Hair follicular keratinocyte (primary cell): ENCODE data around the gene SH3GLB2. TPM values are rescaled to one million over a fixed set of nuclear protein-coding genes. Genes with fewer than 3 reads are reported as not detected.

Source experiments
- total RNA-seq: library from RNA; depleted of rRNA; stranded (reverse); fragments of >200 nt; gene quantifications from 2 replicates; pipeline ENCODE4 v1.2.3, GENCODE V29; 2015

Gene SH3GLB2
- 37.9 and 46.2 TPM in 2 replicates for total RNA-seq

DNA sequence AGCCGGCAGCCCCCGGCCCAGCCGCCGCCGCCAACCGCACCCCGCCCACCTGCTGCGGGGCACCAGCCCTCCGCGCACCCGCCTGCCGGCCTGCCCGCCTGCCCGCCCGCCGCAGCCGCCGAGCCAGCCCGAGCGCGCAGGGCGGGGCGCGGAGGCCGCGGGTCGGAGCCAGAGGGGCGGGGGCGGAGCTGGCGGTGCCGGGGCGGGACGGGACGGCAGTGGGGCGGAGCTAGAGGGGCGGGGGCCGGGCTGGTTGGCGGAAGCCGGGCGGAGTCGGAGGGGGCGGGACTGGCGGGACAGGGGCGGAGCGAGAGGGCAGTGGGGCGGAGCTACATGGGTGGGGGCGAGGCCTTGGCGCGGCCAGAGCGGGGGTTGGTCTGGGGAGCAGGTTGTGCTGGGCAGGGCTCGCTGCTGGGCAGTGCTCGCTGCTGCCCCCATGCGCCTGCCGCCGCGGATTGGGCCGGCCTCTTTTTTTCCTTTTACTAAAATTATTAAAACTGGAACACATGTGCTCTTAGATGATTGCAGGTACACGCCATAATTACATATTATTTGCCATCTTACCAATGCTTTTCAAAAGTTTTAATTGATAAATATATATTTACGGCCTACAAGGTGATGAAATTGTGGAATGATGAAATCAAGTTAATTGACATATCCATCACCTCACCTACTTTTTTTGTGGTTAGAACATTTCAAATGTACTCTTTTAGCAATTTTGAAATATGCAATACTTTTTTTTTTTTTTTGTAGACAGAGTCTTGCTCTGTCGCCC is at the start of gene SH3GLB2:
Gene SH3GLB2, minus strand, starts transcription at position 140 of the 775 bp plus-strand sequence. CDS start 177 bp downstream, outside the sequence.

DNA sequence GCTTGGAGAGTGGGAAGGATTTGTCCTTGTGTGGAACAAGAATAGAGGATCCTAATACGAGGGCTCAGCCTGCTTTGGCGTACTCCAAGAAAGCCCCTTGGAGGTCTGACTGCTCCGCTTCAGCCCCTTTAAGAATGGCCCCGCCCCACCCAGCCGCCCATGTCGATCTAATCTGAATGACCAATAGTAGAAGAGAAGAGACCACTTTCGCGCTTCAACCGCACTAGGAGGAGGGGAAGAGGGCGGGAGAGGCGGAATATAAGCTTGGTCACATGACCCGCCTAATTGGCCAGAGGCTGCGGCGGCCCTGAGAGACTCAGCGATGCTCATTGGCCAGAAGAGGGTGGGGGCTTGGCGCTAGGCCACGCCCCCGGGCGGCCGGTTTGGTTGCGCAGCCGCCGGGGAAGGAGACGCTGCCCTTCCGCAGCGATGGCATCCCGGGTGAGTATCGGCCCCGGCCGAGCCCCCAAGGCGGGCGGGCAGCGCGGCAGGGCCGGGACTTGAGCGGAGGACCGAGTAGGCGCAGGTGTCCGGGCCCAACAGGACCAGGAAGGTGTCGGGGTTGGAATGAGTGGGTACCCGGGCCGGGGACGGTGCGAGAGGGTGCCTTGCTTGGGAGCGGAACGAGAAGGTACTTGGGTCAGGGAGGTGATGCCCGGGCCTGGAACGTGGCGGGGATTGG is 8.3 kb upstream of the SH3GLB2 start, which contains the start of gene MIGA2:
Gene MIGA2, plus strand, starts transcription at position 386 of the 682 bp plus-strand sequence. CDS start 3,969 bp downstream, outside the sequence.

Other genes starting within 250 kb of the SH3GLB2 start
- 7.0 and 15.4 TPM in 2 replicates for gene TBC1D13, start 241.1 kb downstream of the SH3GLB2 start, total RNA-seq
- 32.5 and 44.9 TPM in 2 replicates for gene ENDOG, start 209.8 kb downstream of the SH3GLB2 start, total RNA-seq
- 14.2 and 34.4 TPM in 2 replicates for gene SPOUT1, start 198.5 kb downstream of the SH3GLB2 start, total RNA-seq
- gene KYAT1, start 146.4 kb downstream of the SH3GLB2 start, total RNA-seq, result 12.5 and 19.3 TPM in 2 replicates
- gene LRRC8A, start 146.2 kb downstream of the SH3GLB2 start, total RNA-seq, result 126 and 152 TPM in 2 replicates
- 3.2 and 7.5 TPM in 2 replicates for gene PHYHD1, start 107.3 kb downstream of the SH3GLB2 start, total RNA-seq
- gene DOLK, start 80.7 kb downstream of the SH3GLB2 start, total RNA-seq, result 17.6 and 24.6 TPM in 2 replicates
- gene NUP188, start 80.6 kb downstream of the SH3GLB2 start, total RNA-seq, result 32.5 and 45.4 TPM in 2 replicates
- gene MIGA2, start 8.3 kb upstream of the SH3GLB2 start, total RNA-seq, result 15.8 and 18.7 TPM in 2 replicates
- 13.0 and 20.9 TPM in 2 replicates for gene DOLPP1, start 52.8 kb upstream of the SH3GLB2 start, total RNA-seq
- gene CRAT, start 82.5 kb upstream of the SH3GLB2 start, total RNA-seq, result 14.1 and 32.8 TPM in 2 replicates
- gene PTPA, start 83.1 kb upstream of the SH3GLB2 start, total RNA-seq, result 76.2 and 97.7 TPM in 2 replicates
- gene IER5L, start 149.9 kb upstream of the SH3GLB2 start, total RNA-seq, result 30.1 and 45.1 TPM in 2 replicates